DMS 273 (cell line): ENCODE results near the gene FRMD3.
"Not testable (repeated sequence)": the region's sequence is repeated elsewhere in the genome, so short reads cannot be mapped to it uniquely, and the experiment has no call there.

Experiments
- DNase-seq: peaks from one replicate; lab custom pipeline; 2025; ENCODE audit not compliant: unreplicated experiment; lab: John Stamatoyannopoulos, UW

FRMD3 gene

GRCh38 chr9:83526211-83526610 is 12.0 kb downstream of the FRMD3 start:
- no peak for DNase-seq

- DNase-seq = peak; percentile 58
Measured at GRCh38 chr9:83523684-83524083, 14.5 kb downstream of the FRMD3 start.

GRCh38 chr9:83521411-83521810 is 16.8 kb downstream of the FRMD3 start:
- DNase-seq = no peak

GRCh38 chr9:83521011-83521410 is 17.2 kb downstream of the FRMD3 start:
- no peak for DNase-seq

- DNase-seq = no peak
Measured at GRCh38 chr9:83520292-83520691, 17.9 kb downstream of the FRMD3 start.

- not testable (repeated sequence) for DNase-seq
Measured at GRCh38 chr9:83517980-83518379, 20.2 kb downstream of the FRMD3 start.

GRCh38 chr9:83514767-83515166 is 23.4 kb downstream of the FRMD3 start:
- no peak for DNase-seq

GRCh38 chr9:83512621-83513020 is 25.6 kb downstream of the FRMD3 start:
- DNase-seq = no peak

- DNase-seq = no peak
Measured at GRCh38 chr9:83511051-83511450, 27.1 kb downstream of the FRMD3 start.

- peak; percentile 16 for DNase-seq
Measured at GRCh38 chr9:83509402-83509801, 28.8 kb downstream of the FRMD3 start.

- DNase-seq = no peak
Measured at GRCh38 chr9:83508067-83508466, 30.1 kb downstream of the FRMD3 start.

- peak; percentile 91 for DNase-seq
Measured at GRCh38 chr9:83505282-83505681, 32.9 kb downstream of the FRMD3 start.

- peak; percentile 57 for DNase-seq
Measured at GRCh38 chr9:83503866-83504265, 34.3 kb downstream of the FRMD3 start.

- no peak for DNase-seq
Measured at GRCh38 chr9:83501565-83501964, 36.6 kb downstream of the FRMD3 start.

- DNase-seq = peak; percentile 28
Measured at GRCh38 chr9:83497441-83497840, 40.8 kb downstream of the FRMD3 start.

- DNase-seq = peak; percentile 37
Measured at GRCh38 chr9:83491995-83492394, 46.2 kb downstream of the FRMD3 start.

- DNase-seq = no peak
Measured at GRCh38 chr9:83491413-83491812, 46.8 kb downstream of the FRMD3 start.

GRCh38 chr9:83489961-83490360 is 48.2 kb downstream of the FRMD3 start:
- no peak for DNase-seq

GRCh38 chr9:83484990-83485389 is 53.2 kb downstream of the FRMD3 start:
- no peak for DNase-seq

- no peak for DNase-seq
Measured at GRCh38 chr9:83483223-83483622, 55.0 kb downstream of the FRMD3 start.

GRCh38 chr9:83479765-83480164 is 58.4 kb downstream of the FRMD3 start:
- DNase-seq = no peak

GRCh38 chr9:83477571-83477970 is 60.6 kb downstream of the FRMD3 start:
- no peak for DNase-seq

GRCh38 chr9:83477120-83477519 is 61.1 kb downstream of the FRMD3 start:
- DNase-seq = no peak

- no peak for DNase-seq
Measured at GRCh38 chr9:83476513-83476912, 61.7 kb downstream of the FRMD3 start.
